B cell (primary cell): ENCODE results near the gene ANTXR1.

ENCODE experiments used
- CTCF ChIP-seq: fragments of 200-600 bp; IDR thresholded peaks from one replicate; pipeline ENCODE4 v1.8.0; 2022; ENCODE audit warnings: antibody characterized with exemption, mild to moderate bottlenecking
- EZH2 ChIP-seq: IDR thresholded peaks from 2 replicates; pipeline ENCODE4 v1.6.1; 2012; ENCODE audit warnings: borderline replicate concordance, low read depth, mild to moderate bottlenecking, moderate library complexity, low read length; ENCODE audit not compliant: insufficient read depth, poor library complexity, severe bottlenecking

GRCh38 chr2:69096326-69097095 is 83.5 kb downstream of the ANTXR1 start:
- TF ChIP-seq CTCF (no peak), EZH2 (no peak)
